Measurements from ENCODE around the gene KIAA0232.
"Not testable (repeated sequence)": the region's sequence is repeated elsewhere in the genome, so short reads cannot be mapped to it uniquely, and the experiment has no call there.

The KIAA0232 gene

DNA sequence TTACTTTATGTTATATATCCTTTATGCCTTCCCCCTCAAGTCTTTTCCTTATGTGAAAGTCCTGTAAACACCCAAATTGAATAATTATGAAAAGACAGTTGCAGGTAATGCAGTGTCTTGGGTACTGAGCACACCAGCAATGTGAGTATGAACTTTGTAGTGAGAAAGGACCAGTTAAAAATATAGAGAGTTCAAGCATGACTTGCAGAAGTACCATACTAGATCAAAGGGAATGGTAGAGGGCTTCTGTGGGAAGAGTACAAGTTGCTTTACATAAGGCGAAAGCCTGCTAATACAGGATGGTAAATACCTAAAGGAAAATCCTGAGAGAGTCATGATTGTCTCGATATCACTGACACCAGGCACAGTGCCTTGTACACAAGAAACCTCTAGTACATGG, 25.7 kb downstream of the KIAA0232 start:
- DNase-seq = no peak

DNA sequence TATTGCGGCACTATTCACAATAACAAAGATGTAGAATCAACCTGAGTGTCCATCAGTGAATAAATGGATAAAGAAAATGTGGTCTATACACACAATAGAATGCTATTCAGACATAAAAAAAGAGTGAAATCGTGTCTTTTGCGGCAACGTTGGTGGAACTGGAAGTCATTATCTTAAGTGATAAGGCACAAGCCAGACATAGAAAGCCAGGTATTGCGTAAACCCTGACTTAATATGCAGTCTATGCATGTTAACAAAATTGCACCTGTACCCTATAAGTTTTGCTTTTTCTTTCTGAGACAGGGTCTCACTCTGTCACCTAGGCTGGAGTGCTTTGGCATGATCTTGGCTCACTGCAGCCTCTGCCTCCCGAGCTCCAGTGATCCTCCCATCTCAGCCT, 28.6 kb downstream of the KIAA0232 start:
- no peak for DNase-seq

GRCh38 chr4:6812766-6813165, 30.2 kb downstream of the KIAA0232 start:
- DNase-seq = no peak

- no peak for DNase-seq
These were observed 31.2 kb downstream of the KIAA0232 start for GRCh38 chr4:6813725-6814124.

DNA sequence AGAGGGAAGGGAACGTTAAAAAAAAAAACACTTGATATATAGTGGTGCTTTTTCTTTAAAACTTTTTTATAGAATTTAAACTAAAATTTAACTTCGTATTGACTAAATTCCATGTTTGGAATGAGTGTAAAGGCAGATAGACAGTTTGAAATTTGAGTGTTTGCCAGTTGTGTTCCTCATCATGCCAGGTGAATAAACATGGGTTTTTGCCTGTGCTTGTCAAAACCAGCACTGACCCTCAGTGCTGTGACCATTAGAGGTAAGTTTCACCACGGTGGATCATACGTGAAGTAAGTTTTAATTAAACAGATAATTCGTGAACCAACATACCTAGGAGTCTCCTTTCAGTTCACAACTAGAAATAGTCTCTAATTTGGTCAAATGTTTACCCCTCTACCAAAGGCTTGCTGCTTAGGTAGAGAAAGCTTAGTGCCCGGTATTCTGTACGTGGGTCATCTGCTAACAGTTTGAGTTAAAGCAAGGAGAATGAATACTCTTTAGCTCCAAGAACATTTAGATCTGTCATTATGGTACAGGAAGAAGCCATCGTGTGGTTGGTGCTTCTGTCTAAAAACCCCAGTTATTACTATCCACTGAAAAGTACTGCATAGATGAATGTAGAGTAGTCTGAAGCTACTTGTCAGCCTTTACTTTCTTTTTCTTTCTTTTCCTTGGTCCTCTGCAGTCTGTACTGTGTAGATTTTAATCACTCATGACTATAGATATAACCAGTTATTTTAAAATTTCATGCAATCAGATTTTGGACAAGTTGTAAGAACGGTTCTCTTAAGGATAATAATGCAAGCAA, 32.7 kb downstream of the KIAA0232 start:
- no peak for DNase-seq

- no peak for DNase-seq
These were observed 36.8 kb downstream of the KIAA0232 start for GRCh38 chr4:6819295-6819694.

DNA sequence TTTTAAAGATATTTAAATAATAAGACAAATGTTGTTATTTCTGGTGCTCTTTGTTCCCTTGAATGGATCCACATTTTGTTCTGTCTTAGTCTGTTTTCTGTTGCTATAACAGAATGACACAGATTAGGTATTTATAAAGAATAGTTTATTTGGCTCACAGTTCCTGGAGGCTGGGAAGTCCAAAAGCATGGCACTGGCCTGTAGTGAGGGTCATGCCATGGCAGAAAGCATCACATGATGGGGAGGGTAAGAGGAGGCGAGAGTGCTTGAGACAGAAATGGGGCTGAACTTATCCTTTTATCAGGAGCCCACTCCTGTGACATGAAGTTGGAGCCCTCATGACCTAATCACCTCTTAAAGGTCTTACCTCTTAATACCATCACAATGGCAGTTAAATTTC, 38.2 kb downstream of the KIAA0232 start:
- DNase-seq = no peak

DNA sequence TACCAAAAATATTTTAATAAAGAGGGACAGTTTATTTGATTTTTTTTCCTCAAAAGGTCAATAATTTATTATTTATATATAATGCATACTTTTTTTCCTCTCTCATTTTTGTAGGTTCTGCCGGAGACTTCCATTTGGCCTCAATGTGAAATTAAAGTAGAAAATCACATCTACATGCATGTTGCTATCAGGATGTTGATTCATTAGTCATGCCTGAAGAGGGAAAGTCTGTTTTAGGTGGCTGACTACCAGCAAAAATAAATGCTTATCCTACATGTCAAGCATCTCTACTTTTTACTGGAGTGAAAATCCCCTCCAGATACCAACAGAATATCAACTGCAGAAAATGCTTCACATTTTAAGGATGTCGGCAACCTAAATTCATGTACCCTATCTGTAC, 41.5 kb downstream of the KIAA0232 start:
- no peak for DNase-seq

- DNase-seq = no peak
These were observed 42.4 kb downstream of the KIAA0232 start for GRCh38 chr4:6824772-6825402.

DNA sequence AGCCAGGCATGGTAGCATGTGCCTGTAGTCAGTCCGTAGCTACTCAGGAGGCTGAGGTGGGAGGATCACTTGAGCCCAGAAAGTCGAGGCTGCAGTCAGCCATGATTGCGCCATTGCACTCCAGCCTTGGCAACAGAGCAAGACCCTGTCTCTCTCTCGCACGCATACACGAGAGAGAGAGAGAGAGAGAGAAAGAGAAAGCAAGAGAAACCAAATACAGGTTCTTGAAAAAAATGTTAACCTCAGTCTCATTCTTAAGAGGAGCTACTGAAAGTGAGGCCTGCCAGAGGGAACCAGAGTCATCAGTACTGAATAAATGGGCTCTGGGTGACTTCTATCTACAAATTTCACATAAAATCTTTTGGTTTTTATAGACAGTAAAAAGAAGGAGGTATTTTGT, 42.9 kb downstream of the KIAA0232 start:
- DNase-seq = no peak

GRCh38 chr4:6826781-6827508, 44.4 kb downstream of the KIAA0232 start:
- no peak for DNase-seq

DNA sequence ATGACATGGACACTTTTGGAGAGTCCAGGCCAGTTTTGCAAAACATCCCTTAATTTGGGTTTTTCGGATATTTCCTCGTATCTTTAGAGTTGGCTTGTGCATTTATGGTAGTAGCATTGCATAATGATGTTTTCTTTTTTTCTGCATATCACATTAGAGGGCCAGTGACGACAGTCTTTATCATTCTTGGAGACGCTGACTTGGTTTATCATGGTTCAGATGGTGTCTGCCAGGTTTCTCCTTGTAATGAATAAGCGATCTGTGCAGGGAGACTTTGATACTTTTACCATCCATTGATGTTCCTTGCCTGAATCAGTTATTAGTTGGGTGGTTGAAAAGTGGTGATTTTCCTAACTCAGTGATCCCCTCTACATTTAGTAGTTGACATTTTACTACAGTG, 46.6 kb downstream of the KIAA0232 start:
- no peak for DNase-seq

DNA sequence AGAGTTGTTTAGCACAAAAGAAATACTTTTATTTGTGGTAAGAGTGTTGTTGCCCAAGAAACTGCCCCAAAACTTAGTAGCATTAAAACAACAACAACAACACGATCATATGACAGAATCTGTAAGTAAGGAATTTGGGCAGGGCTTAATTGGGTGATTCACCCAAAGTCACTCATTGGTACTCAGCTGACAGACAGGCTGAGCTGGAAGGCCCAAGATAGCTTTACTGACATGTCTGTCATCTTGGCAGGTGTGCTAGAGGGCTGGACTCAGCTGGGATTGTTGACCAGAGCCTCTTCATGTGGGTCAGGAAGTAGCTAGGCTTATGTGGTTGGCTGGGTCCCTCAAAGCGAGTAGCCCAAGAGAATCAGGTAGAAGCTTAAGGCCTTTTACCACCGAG, 52.3 kb downstream of the KIAA0232 start:
- no peak for DNase-seq

- DNase-seq = not testable (repeated sequence)
These were observed 53.1 kb downstream of the KIAA0232 start for GRCh38 chr4:6835616-6836015.

- not testable (repeated sequence) for DNase-seq
These were observed 54.6 kb downstream of the KIAA0232 start for GRCh38 chr4:6837106-6837505.

DNA sequence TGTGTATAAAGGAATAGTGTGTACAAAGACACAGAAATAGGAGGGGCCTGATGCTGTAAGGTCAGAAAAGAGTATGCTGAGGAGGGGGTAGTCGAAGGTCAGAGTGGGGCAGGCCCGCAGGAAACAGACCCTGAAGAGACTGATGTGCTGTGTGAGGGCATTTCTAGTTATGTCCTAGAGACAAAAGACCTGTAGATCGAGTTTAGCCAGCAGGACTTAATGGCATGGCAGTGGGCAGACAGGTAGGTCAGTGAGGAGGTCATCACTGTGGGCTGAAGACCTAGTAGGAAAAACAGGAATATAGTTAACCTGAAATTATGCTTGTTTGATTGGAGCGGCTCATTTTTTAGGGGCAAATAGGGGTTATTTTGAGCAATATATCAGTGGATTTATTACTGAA, 57.1 kb downstream of the KIAA0232 start:
- no peak for DNase-seq

- DNase-seq = no peak
These were observed 57.8 kb downstream of the KIAA0232 start for GRCh38 chr4:6840062-6840976.

DNA sequence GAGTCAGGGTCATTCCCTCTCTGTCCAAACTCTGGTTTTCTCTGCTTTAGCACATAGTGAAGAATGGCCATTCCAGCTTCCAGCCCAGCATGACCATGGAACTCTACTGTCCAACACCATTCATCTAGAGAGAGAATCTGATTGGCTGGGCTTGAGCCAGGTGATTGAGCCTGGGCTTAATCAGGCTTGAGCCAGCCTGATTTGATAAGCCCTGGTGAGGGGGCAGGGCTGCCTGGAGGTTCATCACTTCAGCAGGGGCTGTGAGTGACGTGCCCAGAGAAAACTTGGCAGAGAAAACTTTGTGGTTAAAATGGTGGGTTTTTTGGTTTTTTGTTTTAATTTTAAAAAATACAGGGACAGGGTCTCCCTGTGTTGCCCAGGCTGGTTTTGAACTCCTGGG, 62.5 kb downstream of the KIAA0232 start:
- no peak for DNase-seq

GRCh38 chr4:6845574-6845973, 63.0 kb downstream of the KIAA0232 start:
- no peak for DNase-seq

DNA sequence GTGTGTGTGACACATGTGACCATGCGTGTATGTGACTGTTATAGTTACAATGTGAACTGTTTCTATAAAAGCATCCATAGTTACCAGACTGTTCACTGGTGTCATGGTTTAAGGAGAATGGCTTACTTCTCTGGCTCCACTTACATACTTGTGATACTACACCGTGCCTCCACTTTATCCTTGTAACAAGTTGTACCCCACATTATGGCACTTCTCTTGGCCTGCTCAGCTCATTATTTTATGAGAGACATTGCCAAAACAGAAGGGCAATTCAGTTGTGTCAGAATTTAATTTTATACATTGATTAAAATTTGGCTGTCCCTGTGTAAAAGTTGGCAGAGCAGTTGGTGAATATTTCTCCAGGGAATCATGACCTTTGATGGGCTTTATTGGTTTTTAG, 64.7 kb downstream of the KIAA0232 start:
- DNase-seq = no peak

GRCh38 chr4:6848717-6849305, 66.3 kb downstream of the KIAA0232 start:
- no peak for DNase-seq

- DNase-seq = no peak
These were observed 67.2 kb downstream of the KIAA0232 start for GRCh38 chr4:6849691-6850090.

Data from NCI-H446 (cell line).